BJ (cell line): ENCODE measurements around the gene TBCB. TPM values are rescaled to one million over a fixed set of nuclear protein-coding genes. Genes with fewer than 3 reads are reported as not detected.
"Not testable (repeated sequence)": the region's sequence is repeated elsewhere in the genome, so short reads cannot be mapped to it uniquely, and the experiment has no call there.

Source experiments
- CTCF ChIA-PET: fragments of 350-600 bp; formaldehyde crosslinking; extraction: SDS; loops from one replicate; lab custom pipeline; 2021; ENCODE audit warnings: antibody characterized with exemption, inconsistent platforms; lab: Yijun Ruan, JAX
- POLR2A ChIA-PET: fragments of 300-600 bp; sonication (Branson Sonifier 250); formaldehyde crosslinking; extraction: SDS; loops from one replicate; lab custom pipeline; 2021; ENCODE audit warnings: antibody characterized with exemption; lab: Charles Lee
- DNase-seq: peaks from one replicate; pipeline ENCODE4 v3.0.0-alpha.2; 2011; ENCODE audit warnings: low read depth
- H3K27me3 ChIP-seq: 2 replicates; pipeline ENCODE4 v1.6.0; 2011; ENCODE audit warnings: low read length; ENCODE audit not compliant: control insufficient read depth, insufficient read depth
- H3K36me3 ChIP-seq: 2 replicates; pipeline ENCODE4 v1.5.1; 2011; ENCODE audit warnings: low read length; ENCODE audit not compliant: control insufficient read depth, insufficient read depth
- H3K4me3 ChIP-seq: 2 replicates; pipeline ENCODE4 v1.5.1; 2011; ENCODE audit warnings: low read depth, mild to moderate bottlenecking, control low read depth, low read length
- polyA plus RNA-seq: library from polyadenylated mRNA; depleted of rRNA; stranded (reverse); fragments of >200 nt; gene quantifications from 2 replicates; pipeline ENCODE4 v1.2.3, GENCODE V29; 2011
- TF ChIP-seq, protein P1 (sequence below): IDR thresholded peaks from 2 replicates; pipeline ENCODE4 v1.5.1; 2011; ENCODE audit warnings: low read depth, mild to moderate bottlenecking, control low read depth, inconsistent platforms, low read length, moderate library complexity; ENCODE audit not compliant: insufficient read depth

The TBCB gene
- polyA plus RNA-seq, 1 experiment = 251 TPM

GRCh38 chr19:36153126-36153525 lies 37.9 kb downstream of the TBCB start:
- ChIA-PET POLR2A (interaction anchor here (0.6 kb wide), 1 partner anchor 61 kb away, joined by 7 read pairs; the partner anchor contains the start of gene ZNF565), CTCF (interaction anchor here (1.1 to 2.4 kb wide), 3 partner anchors 17 to 92 kb away, joined by 3 to 16 read pairs (median 7); no protein-coding TSS in a partner anchor)
- no peak overlapping the region for H3K4me3 ChIP-seq

GRCh38 chr19:36160821-36161596 lies 45.7 kb downstream of the TBCB start:
- Histone ChIP-seq H3K4me3 (no peak overlapping the region), H3K36me3 (no peaks in the 10 kb centered on the region), H3K27me3 (no peaks in the 10 kb centered on the region)
- TF ChIP-seq, protein P1, sequence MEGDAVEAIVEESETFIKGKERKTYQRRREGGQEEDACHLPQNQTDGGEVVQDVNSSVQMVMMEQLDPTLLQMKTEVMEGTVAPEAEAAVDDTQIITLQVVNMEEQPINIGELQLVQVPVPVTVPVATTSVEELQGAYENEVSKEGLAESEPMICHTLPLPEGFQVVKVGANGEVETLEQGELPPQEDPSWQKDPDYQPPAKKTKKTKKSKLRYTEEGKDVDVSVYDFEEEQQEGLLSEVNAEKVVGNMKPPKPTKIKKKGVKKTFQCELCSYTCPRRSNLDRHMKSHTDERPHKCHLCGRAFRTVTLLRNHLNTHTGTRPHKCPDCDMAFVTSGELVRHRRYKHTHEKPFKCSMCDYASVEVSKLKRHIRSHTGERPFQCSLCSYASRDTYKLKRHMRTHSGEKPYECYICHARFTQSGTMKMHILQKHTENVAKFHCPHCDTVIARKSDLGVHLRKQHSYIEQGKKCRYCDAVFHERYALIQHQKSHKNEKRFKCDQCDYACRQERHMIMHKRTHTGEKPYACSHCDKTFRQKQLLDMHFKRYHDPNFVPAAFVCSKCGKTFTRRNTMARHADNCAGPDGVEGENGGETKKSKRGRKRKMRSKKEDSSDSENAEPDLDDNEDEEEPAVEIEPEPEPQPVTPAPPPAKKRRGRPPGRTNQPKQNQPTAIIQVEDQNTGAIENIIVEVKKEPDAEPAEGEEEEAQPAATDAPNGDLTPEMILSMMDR = no peak
- ChIA-PET POLR2A (no interaction called here), CTCF (interaction anchor here (0.6 kb wide), 1 partner anchor 9 kb away, joined by 3 read pairs; no protein-coding TSS in a partner anchor)
- no peak for DNase-seq

More at GRCh38 chr19:36153126-36153525, 37.9 kb downstream of the TBCB start:
- Histone ChIP-seq H3K36me3 (peaks cover 9% of the 10 kb centered on the region), H3K27me3 (no peaks in the 10 kb centered on the region)
- TF ChIP-seq, protein P1 = no peak
- DNase-seq = no peak

DNA sequence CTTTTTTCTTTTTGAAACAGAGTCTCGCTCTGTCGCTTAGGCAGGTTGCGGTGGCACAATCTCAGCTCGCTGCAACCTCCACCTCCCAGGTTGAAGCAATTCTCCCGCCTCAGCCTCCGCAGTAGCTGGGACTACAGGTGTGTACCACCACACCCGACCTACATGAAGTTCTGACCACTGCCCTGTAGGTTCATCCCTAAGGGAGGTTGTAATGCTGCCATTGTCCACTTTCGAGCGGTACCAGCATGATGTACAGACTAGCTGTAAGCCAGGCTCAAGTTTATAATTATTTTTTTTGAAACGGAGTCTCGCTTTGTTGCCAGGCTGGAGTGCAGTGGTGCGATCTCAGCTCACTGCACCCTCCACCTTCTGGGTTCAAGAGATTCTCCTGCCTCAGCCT lies 48.5 kb downstream of the TBCB start:
- ChIA-PET POLR2A (no interaction called here), CTCF (interaction anchor here (0.6 to 3.8 kb wide), 3 partner anchors 9 to 214 kb away, joined by 4 to 12 read pairs (median 4); no protein-coding TSS in a partner anchor)
- no peaks in the 10 kb centered on the region for H3K36me3 ChIP-seq
- no peaks in the 10 kb centered on the region for H3K27me3 ChIP-seq
- no peak overlapping the region for H3K4me3 ChIP-seq
- TF ChIP-seq, protein P1 = no peak
- DNase-seq = no peak

DNA sequence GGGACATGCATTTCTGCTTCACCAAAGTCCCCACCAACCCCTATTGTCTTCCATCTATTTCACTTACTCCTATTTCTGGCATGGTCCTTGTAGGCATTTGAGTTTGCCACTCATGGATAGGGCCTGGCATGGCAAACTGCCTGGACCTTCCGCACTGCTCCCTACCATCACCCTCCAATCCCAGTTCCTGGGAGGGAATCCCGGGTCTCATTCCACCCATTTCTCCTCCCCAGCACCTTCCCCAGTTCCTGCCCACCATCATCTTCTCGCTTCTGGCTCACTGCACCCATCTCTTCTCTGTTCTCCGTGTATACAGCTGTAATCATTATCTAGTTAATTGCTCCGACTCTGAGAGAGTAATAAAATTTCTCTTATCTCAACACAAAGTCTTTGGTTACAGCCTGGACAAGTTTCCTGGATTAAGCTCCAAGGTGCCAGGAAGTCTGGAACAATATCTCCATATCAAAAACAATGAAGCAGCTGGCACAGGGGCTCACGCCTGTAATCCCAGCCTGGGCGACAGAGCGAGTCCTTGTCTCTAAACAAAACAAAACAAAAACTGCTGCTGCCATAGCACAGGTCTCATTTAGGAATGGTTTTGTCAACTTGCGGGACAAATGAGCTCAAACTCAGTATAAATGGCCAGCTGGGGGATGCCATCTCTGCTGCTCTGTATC lies 54.0 kb downstream of the TBCB start:
- CTCF ChIA-PET = interaction anchor here (0.7 to 5.4 kb wide), 9 partner anchors 8 to 222 kb away, joined by 3 to 61 read pairs (median 7); no protein-coding TSS in a partner anchor
- TF ChIP-seq, protein P1 = no peak
- POLR2A ChIA-PET = no interaction called here
- H3K27me3 ChIP-seq = no peaks in the 10 kb centered on the region
- H3K4me3 ChIP-seq = no peak overlapping the region
- H3K36me3 ChIP-seq = no peaks in the 10 kb centered on the region
- no peak for DNase-seq

GRCh38 chr19:36172852-36173251 lies 57.6 kb downstream of the TBCB start:
- TF ChIP-seq, protein P1 = no peak
- no peaks in the 10 kb centered on the region for H3K36me3 ChIP-seq
- CTCF ChIA-PET = interaction anchor here (0.7 to 3.9 kb wide), 4 partner anchors 9 to 46 kb away, joined by 3 to 39 read pairs (median 4); no protein-coding TSS in a partner anchor
- H3K27me3 ChIP-seq = no peaks in the 10 kb centered on the region
- no peak overlapping the region for H3K4me3 ChIP-seq
- POLR2A ChIA-PET = no interaction called here
- no peak for DNase-seq

DNA sequence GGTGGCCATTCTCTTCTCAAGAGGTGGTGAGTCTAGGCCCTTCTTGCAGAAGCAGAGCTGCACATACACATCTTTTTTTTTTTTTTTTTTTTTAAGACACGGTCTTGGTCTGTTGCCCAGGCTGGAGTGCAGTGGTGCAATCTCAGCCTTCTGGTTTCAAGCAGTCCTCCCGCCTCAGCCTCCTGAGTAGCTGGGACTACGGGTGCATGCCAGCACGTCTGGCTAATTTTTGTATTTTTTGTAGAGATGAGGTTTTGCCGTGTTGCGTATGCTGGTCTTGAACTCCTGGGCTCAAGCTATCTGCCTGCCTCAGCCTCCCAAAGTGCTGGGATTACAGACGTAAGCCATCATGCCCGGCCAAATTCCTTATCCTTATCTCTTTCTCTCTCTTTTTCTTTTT lies 58.6 kb downstream of the TBCB start:
- DNase-seq, H3K36me3 ChIP-seq, H3K4me3 ChIP-seq, POLR2A ChIA-PET, H3K27me3 ChIP-seq: not testable (repeated sequence)
- CTCF ChIA-PET = interaction anchor here (0.6 to 3.9 kb wide), 4 partner anchors 9 to 113 kb away, joined by 3 to 39 read pairs (median 4); no protein-coding TSS in a partner anchor
